SK-N-SH (cell line): ENCODE data around the gene PTK7. TPM values are rescaled to one million over a fixed set of nuclear protein-coding genes. Genes with fewer than 3 reads are reported as not detected.

ENCODE experiments used
- CHD2 ChIP-seq: fragments of 150-350 bp; IDR thresholded peaks from 2 replicates; pipeline ENCODE4 v1.6.1; 2018; ENCODE audit warnings: low read length; ENCODE audit not compliant: partially characterized antibody
- ELF1 ChIP-seq: IDR thresholded peaks from 2 replicates; pipeline ENCODE4 v1.4.0; 2012
- EZH2phosphoT487 ChIP-seq: fragments of 200-600 bp; sonication (generic); IDR thresholded peaks from 2 replicates; pipeline ENCODE4 v1.6.1; 2017; ENCODE audit warnings: low read depth, mixed run types, mild to moderate bottlenecking, antibody characterized with exemption, moderate library complexity, borderline replicate concordance
- FOSL2 ChIP-seq: IDR thresholded peaks from 2 replicates; pipeline ENCODE4 v1.4.0; 2012; ENCODE audit warnings: low read depth, mild to moderate bottlenecking, moderate library complexity, borderline replicate concordance
- FOXJ3 ChIP-seq: sonication (generic); formaldehyde crosslinking; IDR thresholded peaks from 2 replicates; pipeline ENCODE4 v1.5.1; 2020; ENCODE audit warnings: mild to moderate bottlenecking, missing genetic modification reagents
- FOXM1 ChIP-seq: IDR thresholded peaks from 2 replicates; pipeline ENCODE4 v1.4.0; 2012; ENCODE audit warnings: low read depth, mild to moderate bottlenecking
- GABPA ChIP-seq: IDR thresholded peaks from 2 replicates; pipeline ENCODE4 v1.4.0; 2012; ENCODE audit warnings: low read depth, mild to moderate bottlenecking
- GATA2 ChIP-seq: sonication (generic); formaldehyde crosslinking; IDR thresholded peaks from 2 replicates; pipeline ENCODE4 v1.5.0; 2020; ENCODE audit warnings: mild to moderate bottlenecking, missing genetic modification reagents
- IRF3 ChIP-seq: fragments of 150-350 bp; IDR thresholded peaks from 2 replicates; pipeline ENCODE4 v1.6.1; 2016; ENCODE audit warnings: mild to moderate bottlenecking, low read depth, low read length
- JUND ChIP-seq: IDR thresholded peaks from 2 replicates; pipeline ENCODE4 v1.4.0; 2012
- MAX ChIP-seq: IDR thresholded peaks from 2 replicates; pipeline ENCODE4 v1.4.0; 2012; ENCODE audit warnings: low read depth
- MEF2A ChIP-seq: IDR thresholded peaks from 2 replicates; pipeline ENCODE4 v1.4.0; 2012; ENCODE audit warnings: low read depth, borderline replicate concordance
- MXI1 ChIP-seq: IDR thresholded peaks from 2 replicates; pipeline ENCODE4 v1.6.1; 2012; ENCODE audit warnings: mild to moderate bottlenecking, low read depth, low read length, improper control_type of control experiment
- NFIC ChIP-seq: IDR thresholded peaks from 2 replicates; pipeline ENCODE4 v1.4.0; 2012; ENCODE audit warnings: borderline replicate concordance
- NRF1 ChIP-seq: IDR thresholded peaks from 2 replicates; pipeline ENCODE4 v1.6.1; 2012; ENCODE audit warnings: low read depth, mild to moderate bottlenecking, low read length
- PBX3 ChIP-seq: IDR thresholded peaks from 2 replicates; pipeline ENCODE4; 2012
- POLR2AphosphoS5 ChIP-seq: IDR thresholded peaks from 2 replicates; pipeline ENCODE4 v1.6.1; 2012; ENCODE audit warnings: low read depth, low read length
- RAD21 ChIP-seq: IDR thresholded peaks from 2 replicates; pipeline ENCODE4 v1.6.1; 2012; ENCODE audit warnings: mild to moderate bottlenecking, low read length
- RCOR1 ChIP-seq: fragments of 150-350 bp; IDR thresholded peaks from 2 replicates; pipeline ENCODE4 v1.6.1; 2017; ENCODE audit warnings: antibody characterized with exemption, low read length
- RFX5 ChIP-seq: IDR thresholded peaks from 2 replicates; pipeline ENCODE4 v1.6.1; 2012; ENCODE audit warnings: mild to moderate bottlenecking, improper control_type of control experiment, low read length
- RXRA ChIP-seq: IDR thresholded peaks from 2 replicates; pipeline ENCODE4 v1.4.0; 2012; ENCODE audit warnings: low read depth, mild to moderate bottlenecking, borderline replicate concordance
- SIN3A ChIP-seq: IDR thresholded peaks from 2 replicates; pipeline ENCODE4 v1.6.1; 2012; ENCODE audit warnings: low read depth, mild to moderate bottlenecking, low read length, moderate library complexity, borderline replicate concordance
- SMC3 ChIP-seq: IDR thresholded peaks from 2 replicates; pipeline ENCODE4 v1.6.1; 2012; ENCODE audit warnings: low read depth, low read length, improper control_type of control experiment
- TAF1 ChIP-seq: IDR thresholded peaks from 2 replicates; pipeline ENCODE4 v1.6.1; 2012; ENCODE audit warnings: low read depth, mild to moderate bottlenecking, low read length, moderate library complexity, borderline replicate concordance
- TCF12 ChIP-seq: IDR thresholded peaks from 2 replicates; pipeline ENCODE4 v1.4.0; 2012
- TEAD4 ChIP-seq: IDR thresholded peaks from 2 replicates; pipeline ENCODE4 v1.4.0; 2012; ENCODE audit warnings: mild to moderate bottlenecking, borderline replicate concordance; ENCODE audit not compliant: insufficient read depth
- USF1 ChIP-seq: IDR thresholded peaks from 2 replicates; pipeline ENCODE4 v1.4.0; 2012; ENCODE audit warnings: low read depth, borderline replicate concordance
- USF2 ChIP-seq: fragments of 150-350 bp; IDR thresholded peaks from 2 replicates; pipeline ENCODE4 v1.6.1; 2017; ENCODE audit warnings: antibody characterized with exemption, low read length, low read depth, borderline replicate concordance
- YY1 ChIP-seq: IDR thresholded peaks from 2 replicates; pipeline ENCODE4 v1.4.0; 2012; ENCODE audit warnings: low read depth, mild to moderate bottlenecking
- polyA plus RNA-seq, 3 experiments: library from polyadenylated mRNA; depleted of rRNA; stranded (reverse); fragments of >200 nt; gene quantifications; 2 replicates each; pipeline ENCODE4 v1.2.3, GENCODE V29; 2012

PTK7 gene
- polyA plus RNA-seq, 1 of the 3 experiments (the other 2 are of a cell fraction), result 105 TPM

- TF ChIP-seq USF1 (no peak), RCOR1 (peak; percentile 74; the same call in 1 of the 2 replicates), RFX5 (no peak), RXRA (peak; percentile 62; the same call in 1 of the 2 replicates), SMC3 (no peak), PBX3 (peak; percentile 89), TCF12 (peak; percentile 97), FOXJ3 (CRISPR knock-in tag) (no peak), JUND (peak; percentile 82), POLR2AphosphoS5 (peak; percentile 60; the same call in 1 of the 2 replicates), IRF3 (no peak), NRF1 (no peak), FOSL2 (peak; percentile 66; the same call in 1 of the 2 replicates), TAF1 (no peak), EZH2phosphoT487 (no peak), USF2 (no peak), GATA2 (no peak), FOXM1 (no peak), CHD2 (peak; percentile 62), MXI1 (no peak), MEF2A (no peak), YY1 (no peak), ELF1 (no peak), NFIC (peak; percentile 70), TEAD4 (peak; percentile 84), RAD21 (no peak), GABPA (no peak), SIN3A (peak; percentile 43; the same call in 1 of the 2 replicates), MAX (peak; percentile 31; the same call in 1 of the 2 replicates)
- TF ChIP-seq, all 33 proteins: peak for 14
These were observed 49.0 kb downstream of the PTK7 start (continued) for GRCh38 chr6:43125119-43125518.
